ENCODE results near the gene ZSCAN22.

Gene ZSCAN22

DNA sequence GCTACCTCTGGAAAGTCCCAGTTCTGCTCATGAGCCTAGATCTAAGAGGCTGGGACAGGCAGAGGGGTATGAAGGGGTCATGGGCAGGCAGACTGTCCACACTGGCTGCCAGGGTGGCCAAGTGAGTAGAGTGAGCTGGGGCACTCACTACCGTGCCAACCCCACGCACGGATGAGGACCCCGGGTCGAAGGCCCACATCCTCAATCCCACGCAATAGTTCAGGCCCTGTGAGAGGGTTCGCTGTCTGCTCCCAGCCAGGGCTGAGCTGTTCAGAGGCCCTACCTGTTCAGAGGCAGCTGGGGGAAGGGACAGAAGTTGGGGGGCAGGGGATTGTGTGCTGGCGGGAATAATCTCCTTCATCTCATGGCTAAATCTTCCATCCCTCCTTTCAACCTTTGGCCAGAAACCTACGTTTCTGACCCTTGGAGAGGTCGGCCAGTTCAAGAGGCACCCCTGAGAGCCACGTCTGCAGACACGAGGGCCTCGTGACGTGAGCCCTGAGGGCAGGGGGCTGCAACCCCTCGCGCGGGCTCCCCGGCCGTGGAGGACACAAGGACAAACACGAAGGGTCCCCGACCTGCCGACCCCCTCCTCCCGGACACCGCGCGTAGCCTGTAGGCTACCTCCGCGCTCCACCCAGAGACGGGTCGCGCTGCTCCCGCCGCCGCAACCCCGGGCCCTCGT lies 59.2 kb downstream of the ZSCAN22 start:
- Histone ChIP-seq H3K9me3 (ENCODE audit: control insufficient read depth, insufficient read depth, low read length) (no peaks in the 10 kb centered on the region), H3K36me3 (ENCODE audit: control insufficient read depth, insufficient read depth, low read length) (peaks cover 6% of the 10 kb centered on the region; the same call in 1 of the 2 replicates), H3K4me3 (ENCODE audit: low read length) (peak overlapping the region; percentile 75), H3K27ac (ENCODE audit: low read length) (no peak overlapping the region), H3K4me1 (ENCODE audit: control insufficient read depth, insufficient read depth, low read length) (peaks cover 6% of the 10 kb centered on the region), H3K27me3 (ENCODE audit: control insufficient read depth, insufficient read depth, low read length) (no peaks in the 10 kb centered on the region)
- whole genome bisulfite sequencing (ENCODE audit: insufficient coverage, insufficient read length), result no CpG with 5 or more reads among the region's 36 CpGs
- DNase-seq (ENCODE audit: low read depth, low spot score), result no peak

- peaks cover 6% of the 10 kb centered on the region; the same call in 1 of the 2 replicates for H3K36me3 ChIP-seq (ENCODE audit: control insufficient read depth, insufficient read depth, low read length)
- H3K9me3 ChIP-seq (ENCODE audit: control insufficient read depth, insufficient read depth, low read length), result no peaks in the 10 kb centered on the region
- DNase-seq (ENCODE audit: low read depth, low spot score), result no peak
- H3K27me3 ChIP-seq (ENCODE audit: control insufficient read depth, insufficient read depth, low read length), result no peaks in the 10 kb centered on the region
- WGBS (ENCODE audit: insufficient coverage, insufficient read length), result no CpG with 5 or more reads among the region's 64 CpGs
- H3K27ac ChIP-seq (ENCODE audit: low read length), result no peak within 1 kb of the TSS
- peaks cover 6% of the 10 kb centered on the region for H3K4me1 ChIP-seq (ENCODE audit: control insufficient read depth, insufficient read depth, low read length)
- H3K4me3 ChIP-seq (ENCODE audit: low read length), result peak within 1 kb of the TSS; percentile 77
These were observed 60.0 kb downstream of the ZSCAN22 start, which contains the start of gene RPS5 for GRCh38 chr19:58386576-58387337. Gene RPS5, plus strand, starts transcription at chr19:58387269. Its CDS starts 869 bp downstream, at chr19:58388138.

DNA sequence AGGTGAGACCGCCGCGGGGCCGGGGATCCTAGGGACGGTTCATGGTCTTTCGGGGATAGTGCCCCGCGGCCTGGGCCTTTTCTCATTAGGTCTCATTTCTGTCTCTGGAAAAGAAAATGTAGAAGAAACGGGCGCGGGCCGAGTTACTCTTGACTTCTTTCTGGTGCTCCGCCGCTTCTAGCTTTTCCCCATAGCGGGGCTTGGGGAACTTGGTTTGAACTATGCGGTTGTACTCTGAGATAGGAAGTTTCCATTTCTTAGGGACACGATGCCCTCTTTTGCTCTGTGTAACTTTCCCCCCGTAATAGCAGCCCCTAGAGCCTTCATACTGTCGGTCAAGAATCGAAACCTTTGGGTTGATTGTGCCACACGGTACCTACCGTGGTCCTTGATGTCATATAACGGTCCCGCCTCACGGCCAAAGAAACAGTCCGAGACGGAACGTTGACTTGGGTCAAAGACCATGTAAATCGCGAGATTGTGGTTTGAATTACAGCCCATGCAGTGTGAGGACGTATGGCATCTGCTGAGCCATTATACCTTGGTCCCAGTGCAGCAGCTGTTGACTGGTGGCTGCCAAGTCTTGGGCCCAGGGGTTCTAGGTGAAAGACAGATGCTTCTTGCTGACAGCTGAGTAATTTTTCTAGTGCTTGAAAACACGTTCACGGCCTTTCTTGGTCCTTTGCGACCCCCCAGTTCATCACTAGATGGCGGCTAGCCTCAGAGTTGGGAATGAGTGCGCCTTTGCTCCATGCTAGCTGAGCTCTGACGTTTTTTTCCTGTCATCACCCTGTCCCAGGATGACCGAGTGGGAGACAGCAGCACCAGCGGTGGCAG lies 60.8 kb downstream of the ZSCAN22 start:
- Histone ChIP-seq H3K27me3 (ENCODE audit: control insufficient read depth, insufficient read depth, low read length) (no peaks in the 10 kb centered on the region), H3K36me3 (ENCODE audit: control insufficient read depth, insufficient read depth, low read length) (peaks cover 6% of the 10 kb centered on the region; the same call in 1 of the 2 replicates), H3K9me3 (ENCODE audit: control insufficient read depth, insufficient read depth, low read length) (no peaks in the 10 kb centered on the region), H3K27ac (ENCODE audit: low read length) (no peak overlapping the region), H3K4me1 (ENCODE audit: control insufficient read depth, insufficient read depth, low read length) (peaks cover 6% of the 10 kb centered on the region), H3K4me3 (ENCODE audit: low read length) (peak overlapping the region; percentile 77)
- no peak for DNase-seq (ENCODE audit: low read depth, low spot score)
- WGBS (ENCODE audit: insufficient coverage, insufficient read length), result no CpG with 5 or more reads among the region's 39 CpGs

DNA sequence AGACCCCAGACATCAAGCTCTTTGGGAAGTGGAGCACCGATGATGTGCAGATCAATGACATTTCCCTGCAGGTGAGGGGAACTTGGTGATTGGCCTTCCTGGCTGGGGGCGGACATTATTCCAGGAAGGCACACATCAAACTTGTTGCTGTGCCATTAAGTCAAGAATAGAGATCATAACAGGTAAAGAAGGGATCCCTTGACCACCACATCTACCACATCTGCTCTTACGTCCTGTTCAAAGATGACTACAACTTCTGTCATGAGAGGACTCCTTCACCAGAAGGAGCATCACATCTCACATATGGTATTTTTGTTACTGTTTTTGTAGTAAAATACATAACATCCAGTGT lies 61.4 kb downstream of the ZSCAN22 start:
- Histone ChIP-seq H3K4me3 (ENCODE audit: low read length) (peak overlapping the region; percentile 77; the same call in 1 of the 2 replicates), H3K9me3 (ENCODE audit: control insufficient read depth, insufficient read depth, low read length) (no peaks in the 10 kb centered on the region), H3K4me1 (ENCODE audit: control insufficient read depth, insufficient read depth, low read length) (peaks cover 6% of the 10 kb centered on the region), H3K27me3 (ENCODE audit: control insufficient read depth, insufficient read depth, low read length) (no peaks in the 10 kb centered on the region), H3K27ac (ENCODE audit: low read length) (no peak overlapping the region), H3K36me3 (ENCODE audit: control insufficient read depth, insufficient read depth, low read length) (peaks cover 11% of the 10 kb centered on the region)
- no CpG with 5 or more reads among the region's 3 CpGs for WGBS (ENCODE audit: insufficient coverage, insufficient read length)
- no peak for DNase-seq (ENCODE audit: low read depth, low spot score)
